Osteoblast (primary cell): Measurements from ENCODE around the gene NEB. TPM values are rescaled to one million over a fixed set of nuclear protein-coding genes. Genes with fewer than 3 reads are reported as not detected.

ENCODE experiments used
- DNase-seq: peaks from one replicate; pipeline ENCODE4 v3.0.0; 2011; ENCODE audit warnings: low spot score, mixed read lengths; ENCODE audit not compliant: insufficient read length; ENCODE audit errors: missing footprints
- H2AFZ ChIP-seq: 2 replicates; pipeline ENCODE4 v1.6.0; 2011; ENCODE audit warnings: mild to moderate bottlenecking, low read length
- H3K27ac ChIP-seq: 2 replicates; pipeline ENCODE4 v1.5.1; 2011; ENCODE audit warnings: mild to moderate bottlenecking, low read depth, low read length, moderate library complexity
- H3K27me3 ChIP-seq: 2 replicates; pipeline ENCODE4 v1.6.0; 2012; ENCODE audit warnings: mild to moderate bottlenecking, control low read depth, inconsistent platforms, low read length, moderate library complexity; ENCODE audit not compliant: insufficient read depth
- H3K36me3 ChIP-seq: 2 replicates; pipeline ENCODE4 v1.5.1; 2011; ENCODE audit warnings: mild to moderate bottlenecking, low read length, control low read depth, moderate library complexity; ENCODE audit not compliant: insufficient read depth
- H3K4me1 ChIP-seq: 2 replicates; pipeline ENCODE4 v1.5.1; 2011; ENCODE audit warnings: mild to moderate bottlenecking, low read length, control low read depth, moderate library complexity; ENCODE audit not compliant: insufficient read depth
- H3K4me2 ChIP-seq: 2 replicates; pipeline ENCODE4 v1.6.0; 2011; ENCODE audit warnings: mild to moderate bottlenecking, low read length; ENCODE audit not compliant: insufficient read depth
- H3K4me3 ChIP-seq: fragments of 200-600 bp; sonication (generic); 3 replicates; pipeline ENCODE4 v1.5.1; 2012; ENCODE audit warnings: mild to moderate bottlenecking, low read length, inconsistent platforms; ENCODE audit not compliant: insufficient read depth
- H3K79me2 ChIP-seq: 2 replicates; pipeline ENCODE4 v1.6.0; 2012; ENCODE audit warnings: mild to moderate bottlenecking, low read length, control low read depth, inconsistent platforms; ENCODE audit not compliant: insufficient read depth
- H3K9me3 ChIP-seq: 2 replicates; pipeline ENCODE4 v1.5.1; 2011; ENCODE audit warnings: low read depth, low read length, control low read depth
- H4K20me1 ChIP-seq: 2 replicates; pipeline ENCODE4 v1.6.0; 2012; ENCODE audit warnings: mild to moderate bottlenecking, low read length, control low read depth; ENCODE audit not compliant: insufficient read depth
- total RNA-seq: library from RNA; depleted of rRNA; stranded (reverse); fragments of >200 nt; gene quantifications from 2 replicates; pipeline ENCODE4 v1.2.3, GENCODE V29; 2012
- TF ChIP-seq, protein P1 (sequence below): IDR thresholded peaks from 2 replicates; pipeline ENCODE4 v1.5.1; 2011; ENCODE audit warnings: mild to moderate bottlenecking, low read depth, low read length, moderate library complexity; ENCODE audit errors: extremely low read depth

Gene NEB
- total RNA-seq, 1 donor: 0.36 TPM

DNA sequence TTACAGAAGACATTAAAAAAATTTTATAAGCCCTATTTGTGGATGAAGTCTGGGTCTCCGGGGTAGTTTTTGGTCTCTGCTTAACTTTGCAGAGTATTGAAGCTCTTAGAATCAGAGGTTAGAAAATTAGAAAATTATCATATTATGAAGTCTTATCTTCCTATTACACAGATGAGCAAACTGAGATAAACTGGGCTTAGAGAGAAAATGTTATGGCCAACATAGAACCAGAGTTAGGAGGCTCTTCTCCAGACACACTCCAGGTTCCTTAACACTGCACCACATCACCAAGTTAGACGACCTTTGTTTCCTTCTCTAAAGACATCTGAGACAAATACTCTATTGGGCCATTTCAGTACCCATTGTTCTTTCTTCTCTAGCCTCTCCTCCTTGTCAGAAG lies 36.7 kb upstream of the NEB start:
- Histone ChIP-seq H2AFZ (no peak overlapping the region), H3K36me3 (no peaks in the 10 kb centered on the region), H3K27ac (no peak overlapping the region), H3K4me1 (peaks cover 23% of the 10 kb centered on the region), H3K4me2 (no peak overlapping the region), H3K79me2 (no peaks in the 10 kb centered on the region), H3K27me3 (no peaks in the 10 kb centered on the region), H3K4me3 (no peak overlapping the region), H4K20me1 (no peaks in the 10 kb centered on the region), H3K9me3 (no peaks in the 10 kb centered on the region)
- no peak for DNase-seq
- TF ChIP-seq, protein P1, sequence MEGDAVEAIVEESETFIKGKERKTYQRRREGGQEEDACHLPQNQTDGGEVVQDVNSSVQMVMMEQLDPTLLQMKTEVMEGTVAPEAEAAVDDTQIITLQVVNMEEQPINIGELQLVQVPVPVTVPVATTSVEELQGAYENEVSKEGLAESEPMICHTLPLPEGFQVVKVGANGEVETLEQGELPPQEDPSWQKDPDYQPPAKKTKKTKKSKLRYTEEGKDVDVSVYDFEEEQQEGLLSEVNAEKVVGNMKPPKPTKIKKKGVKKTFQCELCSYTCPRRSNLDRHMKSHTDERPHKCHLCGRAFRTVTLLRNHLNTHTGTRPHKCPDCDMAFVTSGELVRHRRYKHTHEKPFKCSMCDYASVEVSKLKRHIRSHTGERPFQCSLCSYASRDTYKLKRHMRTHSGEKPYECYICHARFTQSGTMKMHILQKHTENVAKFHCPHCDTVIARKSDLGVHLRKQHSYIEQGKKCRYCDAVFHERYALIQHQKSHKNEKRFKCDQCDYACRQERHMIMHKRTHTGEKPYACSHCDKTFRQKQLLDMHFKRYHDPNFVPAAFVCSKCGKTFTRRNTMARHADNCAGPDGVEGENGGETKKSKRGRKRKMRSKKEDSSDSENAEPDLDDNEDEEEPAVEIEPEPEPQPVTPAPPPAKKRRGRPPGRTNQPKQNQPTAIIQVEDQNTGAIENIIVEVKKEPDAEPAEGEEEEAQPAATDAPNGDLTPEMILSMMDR: no peak

DNA sequence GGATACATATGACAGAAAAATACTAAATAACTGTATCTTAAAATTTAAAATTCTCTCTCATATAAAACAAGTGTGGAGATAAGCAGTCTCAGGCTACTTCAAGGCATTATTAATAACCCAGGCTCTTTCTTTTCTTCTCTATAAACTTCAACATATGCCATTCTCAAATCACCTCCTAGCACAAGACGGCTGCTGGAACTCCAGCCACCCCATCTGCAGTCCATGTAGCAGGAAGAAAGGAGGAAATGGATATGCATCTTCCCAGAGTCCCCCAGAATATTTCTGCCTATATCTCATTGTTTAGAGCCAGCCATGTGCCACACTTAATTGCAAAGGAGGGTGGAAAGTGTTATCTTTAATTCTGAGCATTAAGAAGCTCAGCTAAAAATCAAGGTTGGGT lies 35.3 kb upstream of the NEB start:
- H2AFZ ChIP-seq: no peak overlapping the region
- TF ChIP-seq, protein P1: no peak
- no peak overlapping the region for H3K27ac ChIP-seq
- no peak for DNase-seq
- H3K36me3 ChIP-seq: no peaks in the 10 kb centered on the region
- H3K79me2 ChIP-seq: no peaks in the 10 kb centered on the region
- H3K4me1 ChIP-seq: peaks cover 11% of the 10 kb centered on the region
- no peaks in the 10 kb centered on the region for H4K20me1 ChIP-seq
- H3K27me3 ChIP-seq: no peaks in the 10 kb centered on the region
- no peak overlapping the region for H3K4me3 ChIP-seq
- H3K4me2 ChIP-seq: no peak overlapping the region
- no peaks in the 10 kb centered on the region for H3K9me3 ChIP-seq

DNA sequence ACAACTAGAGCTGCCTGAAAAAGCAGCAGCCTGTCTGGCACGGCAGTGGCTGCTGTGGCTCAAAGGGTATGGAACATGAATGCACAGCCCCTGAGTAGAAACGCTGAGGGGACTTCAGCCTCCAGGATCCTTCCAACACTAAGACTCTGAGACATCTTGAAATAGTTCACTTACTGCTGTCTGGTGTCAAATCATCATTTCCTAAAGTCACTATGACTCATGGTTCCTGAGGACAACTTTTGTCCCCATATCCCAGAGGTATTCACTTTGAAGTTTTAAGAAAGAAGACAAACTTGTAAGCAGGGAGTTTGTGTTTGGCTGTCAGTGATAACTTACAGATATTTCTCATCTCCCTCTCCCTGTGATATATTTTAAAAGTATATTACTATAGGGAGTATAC lies 33.3 kb upstream of the NEB start:
- Histone ChIP-seq H3K4me3 (no peak overlapping the region), H3K27me3 (no peaks in the 10 kb centered on the region), H3K36me3 (no peaks in the 10 kb centered on the region), H2AFZ (no peak overlapping the region), H3K27ac (no peak overlapping the region), H3K4me2 (no peak overlapping the region), H3K9me3 (no peaks in the 10 kb centered on the region), H3K79me2 (no peaks in the 10 kb centered on the region), H4K20me1 (no peaks in the 10 kb centered on the region), H3K4me1 (peaks cover 6% of the 10 kb centered on the region)
- TF ChIP-seq, protein P1: no peak
- no peak for DNase-seq

DNA sequence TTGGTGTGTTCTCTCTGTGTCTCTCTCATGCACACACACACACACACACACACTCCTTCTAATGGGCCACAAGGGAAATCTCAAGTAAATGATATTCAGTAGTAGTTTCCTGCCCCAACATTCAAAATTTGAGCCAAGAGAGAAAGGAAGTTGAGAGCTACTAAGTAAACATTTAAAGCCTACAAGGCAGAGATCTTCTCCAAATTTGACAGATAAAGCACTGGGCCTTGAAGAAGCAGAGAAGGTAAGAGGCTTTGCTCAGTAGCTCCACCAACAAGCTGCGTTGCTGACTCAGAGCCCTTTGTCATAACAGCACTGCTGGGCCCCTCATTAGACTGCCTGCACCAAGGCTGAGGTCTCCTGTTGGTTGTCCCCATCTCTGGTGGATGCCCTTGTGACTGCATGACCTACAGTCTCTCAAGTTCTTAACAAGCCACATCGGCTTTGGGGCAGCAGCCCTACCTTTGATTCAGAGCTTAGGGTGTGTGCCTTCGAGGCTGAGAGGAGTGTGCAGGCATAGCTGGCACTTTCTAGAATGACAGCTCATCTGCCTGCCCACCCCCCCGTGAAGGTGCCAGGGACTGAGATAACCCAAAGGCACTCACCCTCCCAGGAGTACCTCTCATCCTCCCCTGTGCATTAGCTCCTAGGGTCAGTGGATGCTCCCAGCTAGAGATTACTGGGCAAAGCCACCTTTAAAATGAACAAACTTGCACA lies 32.3 kb upstream of the NEB start:
- H3K4me3 ChIP-seq: no peak overlapping the region
- H3K4me2 ChIP-seq: no peak overlapping the region
- no peak overlapping the region for H2AFZ ChIP-seq
- H3K27me3 ChIP-seq: no peaks in the 10 kb centered on the region
- DNase-seq: no peak
- no peaks in the 10 kb centered on the region for H4K20me1 ChIP-seq
- TF ChIP-seq, protein P1: no peak
- H3K27ac ChIP-seq: no peak overlapping the region
- H3K9me3 ChIP-seq: no peaks in the 10 kb centered on the region
- H3K4me1 ChIP-seq: peaks cover 6% of the 10 kb centered on the region
- H3K36me3 ChIP-seq: no peaks in the 10 kb centered on the region
- no peaks in the 10 kb centered on the region for H3K79me2 ChIP-seq
